IPS-20b (cell line): ENCODE results near the gene MAP3K5.
A peak's percentile ranks its signal among the peaks of the same experiment; 100 is the strongest.

ENCODE experiments used
- H3K27ac ChIP-seq: one replicate; pipeline ENCODE4 v1.5.1; 2013; ENCODE audit warnings: low read length
- H3K27me3 ChIP-seq: 2 replicates; pipeline ENCODE4 v1.6.1; 2013; ENCODE audit warnings: mild to moderate bottlenecking, low read length, inconsistent platforms; ENCODE audit not compliant: insufficient read depth
- H3K36me3 ChIP-seq: 2 replicates; pipeline ENCODE4 v1.6.1; 2013; ENCODE audit warnings: low read depth, mild to moderate bottlenecking, inconsistent platforms, low read length, moderate library complexity; ENCODE audit not compliant: insufficient read depth
- H3K4me1 ChIP-seq: 2 replicates; pipeline ENCODE4 v1.6.1; 2013; ENCODE audit warnings: mild to moderate bottlenecking, control low read depth, inconsistent platforms, low read length, moderate library complexity; ENCODE audit not compliant: insufficient read depth
- H3K4me3 ChIP-seq: 2 replicates; pipeline ENCODE4 v1.5.1; 2013; ENCODE audit warnings: mild to moderate bottlenecking, low read length, inconsistent platforms
- H3K9ac ChIP-seq: 2 replicates; pipeline ENCODE4 v1.6.1; 2013; ENCODE audit warnings: low read depth, mild to moderate bottlenecking, inconsistent platforms, low read length, moderate library complexity
- H3K9me3 ChIP-seq: 2 replicates; pipeline ENCODE4 v1.6.1; 2013; ENCODE audit warnings: mild to moderate bottlenecking, low read depth, low read length, inconsistent platforms; ENCODE audit not compliant: insufficient read depth

MAP3K5 gene

GRCh38 chr6:136618086-136618485 is 174.2 kb downstream of the MAP3K5 start:
- H3K9ac ChIP-seq = no peak overlapping the region
- H3K36me3 ChIP-seq = no peaks in the 10 kb centered on the region
- no peak overlapping the region for H3K27ac ChIP-seq
- H3K27me3 ChIP-seq = no peaks in the 10 kb centered on the region
- H3K9me3 ChIP-seq = no peaks in the 10 kb centered on the region
- peaks cover 19% of the 10 kb centered on the region for H3K4me1 ChIP-seq
- H3K4me3 ChIP-seq = no peak overlapping the region

GRCh38 chr6:136616527-136616926 is 175.8 kb downstream of the MAP3K5 start:
- Histone ChIP-seq H3K4me1 (peaks cover 28% of the 10 kb centered on the region), H3K4me3 (no peak overlapping the region), H3K36me3 (no peaks in the 10 kb centered on the region), H3K27me3 (no peaks in the 10 kb centered on the region), H3K9me3 (no peaks in the 10 kb centered on the region), H3K27ac (no peak overlapping the region), H3K9ac (no peak overlapping the region)

- H3K27ac ChIP-seq = no peak overlapping the region
- no peak overlapping the region for H3K9ac ChIP-seq
- no peaks in the 10 kb centered on the region for H3K9me3 ChIP-seq
Observed at GRCh38 chr6:136614994-136615393, 177.3 kb downstream of the MAP3K5 start.

GRCh38 chr6:136614350-136614749 is 177.9 kb downstream of the MAP3K5 start:
- Histone ChIP-seq H3K27ac (no peak overlapping the region), H3K4me1 (peaks cover 33% of the 10 kb centered on the region), H3K9me3 (no peaks in the 10 kb centered on the region), H3K4me3 (no peak overlapping the region), H3K36me3 (no peaks in the 10 kb centered on the region), H3K27me3 (no peaks in the 10 kb centered on the region), H3K9ac (no peak overlapping the region)

More at GRCh38 chr6:136614994-136615393, 177.3 kb downstream of the MAP3K5 start:
- no peak overlapping the region for H3K4me3 ChIP-seq
- no peaks in the 10 kb centered on the region for H3K27me3 ChIP-seq
- H3K36me3 ChIP-seq = no peaks in the 10 kb centered on the region
- peaks cover 31% of the 10 kb centered on the region for H3K4me1 ChIP-seq

- Histone ChIP-seq H3K9ac (peak overlapping the region; percentile 1; the same call in 1 of the 2 replicates), H3K27me3 (no peaks in the 10 kb centered on the region), H3K36me3 (no peaks in the 10 kb centered on the region), H3K27ac (no peak overlapping the region), H3K4me3 (peak overlapping the region; percentile 16), H3K4me1 (peaks cover 33% of the 10 kb centered on the region), H3K9me3 (no peaks in the 10 kb centered on the region)
Observed at GRCh38 chr6:136613477-136613876, 178.8 kb downstream of the MAP3K5 start.

GRCh38 chr6:136612666-136613389 is 179.4 kb downstream of the MAP3K5 start:
- Histone ChIP-seq H3K4me1 (peaks cover 29% of the 10 kb centered on the region), H3K9ac (peak overlapping the region; percentile 1; the same call in 1 of the 2 replicates), H3K4me3 (peak overlapping the region; percentile 16), H3K36me3 (no peaks in the 10 kb centered on the region), H3K27ac (no peak overlapping the region), H3K9me3 (no peaks in the 10 kb centered on the region), H3K27me3 (no peaks in the 10 kb centered on the region)

GRCh38 chr6:136611746-136612145 is 180.5 kb downstream of the MAP3K5 start:
- no peaks in the 10 kb centered on the region for H3K27me3 ChIP-seq
- no peaks in the 10 kb centered on the region for H3K9me3 ChIP-seq
- no peak overlapping the region for H3K27ac ChIP-seq
- no peaks in the 10 kb centered on the region for H3K36me3 ChIP-seq
- H3K4me3 ChIP-seq = no peak overlapping the region
- no peak overlapping the region for H3K9ac ChIP-seq
- H3K4me1 ChIP-seq = peaks cover 29% of the 10 kb centered on the region

- H3K9ac ChIP-seq = no peak overlapping the region
- H3K4me1 ChIP-seq = peaks cover 29% of the 10 kb centered on the region
- H3K27me3 ChIP-seq = no peaks in the 10 kb centered on the region
- H3K9me3 ChIP-seq = no peaks in the 10 kb centered on the region
- H3K36me3 ChIP-seq = no peaks in the 10 kb centered on the region
- no peak overlapping the region for H3K4me3 ChIP-seq
- no peak overlapping the region for H3K27ac ChIP-seq
Observed at GRCh38 chr6:136611133-136611532, 181.1 kb downstream of the MAP3K5 start.

GRCh38 chr6:136609873-136610706 is 182.2 kb downstream of the MAP3K5 start:
- Histone ChIP-seq H3K27ac (no peak overlapping the region), H3K36me3 (no peaks in the 10 kb centered on the region), H3K9ac (no peak overlapping the region)

GRCh38 chr6:136608991-136609390 is 183.3 kb downstream of the MAP3K5 start:
- H3K4me1 ChIP-seq = peaks cover 23% of the 10 kb centered on the region
- no peaks in the 10 kb centered on the region for H3K9me3 ChIP-seq
- no peak overlapping the region for H3K9ac ChIP-seq
- H3K4me3 ChIP-seq = no peak overlapping the region
- H3K36me3 ChIP-seq = no peaks in the 10 kb centered on the region
- H3K27me3 ChIP-seq = no peaks in the 10 kb centered on the region
- H3K27ac ChIP-seq = no peak overlapping the region

More at GRCh38 chr6:136609873-136610706, 182.2 kb downstream of the MAP3K5 start:
- H3K4me1 ChIP-seq = peaks cover 29% of the 10 kb centered on the region
- H3K9me3 ChIP-seq = no peaks in the 10 kb centered on the region
- H3K4me3 ChIP-seq = no peak overlapping the region
- H3K27me3 ChIP-seq = no peaks in the 10 kb centered on the region

- Histone ChIP-seq H3K27me3 (no peaks in the 10 kb centered on the region), H3K27ac (no peak overlapping the region), H3K4me3 (no peak overlapping the region), H3K9ac (no peak overlapping the region), H3K36me3 (no peaks in the 10 kb centered on the region), H3K4me1 (peaks cover 15% of the 10 kb centered on the region; the same call in 1 of the 2 replicates), H3K9me3 (no peaks in the 10 kb centered on the region)
Observed at GRCh38 chr6:136607932-136608772, 184.1 kb downstream of the MAP3K5 start.
